HG02642 (cell line): Measurements from ENCODE around the gene P4HA2.

Experiments
- ATAC-seq: cut with Tn5 transposase; IDR thresholded peaks from one replicate; pipeline ENCODE4 v1.9.1; 2021; ENCODE audit warnings: mild to moderate bottlenecking; ENCODE audit not compliant: unreplicated experiment, poor library complexity

Gene P4HA2

GRCh38 chr5:132205385-132206125, 22.1 kb downstream of the P4HA2 start:
- ATAC-seq, result peak; percentile 61

DNA sequence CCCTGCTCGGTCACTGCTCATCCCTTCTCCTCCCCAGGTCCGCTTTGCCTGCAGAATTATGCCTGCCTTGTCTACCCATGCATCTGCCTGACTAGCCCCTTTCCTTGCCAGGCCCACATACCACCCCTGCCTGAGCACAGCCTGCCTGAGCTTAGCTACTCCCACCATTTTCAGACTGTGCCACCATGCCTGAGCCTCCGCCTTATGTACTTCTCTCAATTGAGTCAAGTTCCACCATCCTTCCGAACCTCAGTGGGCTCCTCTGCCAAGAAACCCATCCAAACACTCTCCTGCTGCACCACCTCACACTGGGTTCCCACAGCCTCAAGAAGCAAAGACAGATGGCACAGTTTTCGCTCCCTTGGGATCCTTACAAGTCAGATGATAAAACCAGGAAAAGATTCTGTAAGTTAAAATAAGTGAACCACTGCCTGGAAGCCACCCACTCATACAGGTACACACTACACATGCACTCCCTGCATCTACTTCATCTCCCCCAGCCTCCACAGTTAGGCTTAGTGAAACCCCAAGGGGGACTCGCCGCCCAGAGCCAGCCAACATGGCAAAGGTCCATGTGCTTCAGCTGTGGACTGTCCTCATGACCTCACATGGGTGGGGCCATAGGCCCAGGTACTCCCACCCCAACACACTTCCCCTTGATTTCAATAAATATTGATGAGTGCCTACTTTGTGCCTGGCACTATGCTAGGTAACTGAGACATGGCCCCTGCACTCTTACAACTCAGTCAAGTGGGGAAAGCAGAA, 23.1 kb downstream of the P4HA2 start:
- no peak for ATAC-seq

DNA sequence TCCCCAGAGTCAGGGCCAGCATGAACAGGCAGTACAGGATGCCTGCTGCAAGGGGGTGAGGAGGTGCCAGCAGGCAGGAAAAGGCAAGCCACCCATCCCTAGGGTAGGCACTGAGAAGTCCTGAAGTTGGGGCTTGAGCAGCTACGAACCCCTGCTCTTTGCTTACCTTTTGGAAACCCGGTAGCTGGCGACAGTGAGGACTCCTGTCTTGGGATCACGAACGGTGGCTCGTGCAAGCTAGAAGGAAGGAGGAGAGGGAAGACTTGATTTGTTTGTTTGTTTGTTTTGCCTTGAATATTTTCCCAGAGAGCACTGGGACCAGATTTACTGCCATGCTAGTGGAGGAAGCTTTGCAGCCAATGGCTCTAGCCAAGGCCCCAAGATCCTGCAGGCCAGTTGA, 23.7 kb downstream of the P4HA2 start:
- ATAC-seq, result no peak

DNA sequence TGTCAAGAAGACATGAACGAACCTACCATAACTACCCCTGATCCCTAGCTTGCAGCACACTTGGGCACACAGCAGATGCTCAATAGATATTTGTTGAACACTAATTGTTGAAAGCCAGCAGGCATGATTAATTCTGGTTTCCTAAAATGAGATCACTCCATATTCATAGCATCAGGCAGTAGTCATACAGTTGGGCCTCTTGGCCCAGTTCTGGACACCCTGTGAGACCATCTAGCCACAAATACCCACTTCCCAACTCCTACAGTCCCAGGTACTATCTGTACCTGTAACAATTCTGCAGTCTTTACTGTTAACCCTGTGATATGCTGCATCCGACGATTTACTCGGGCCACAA, 24.2 kb downstream of the P4HA2 start:
- ATAC-seq, result no peak

DNA sequence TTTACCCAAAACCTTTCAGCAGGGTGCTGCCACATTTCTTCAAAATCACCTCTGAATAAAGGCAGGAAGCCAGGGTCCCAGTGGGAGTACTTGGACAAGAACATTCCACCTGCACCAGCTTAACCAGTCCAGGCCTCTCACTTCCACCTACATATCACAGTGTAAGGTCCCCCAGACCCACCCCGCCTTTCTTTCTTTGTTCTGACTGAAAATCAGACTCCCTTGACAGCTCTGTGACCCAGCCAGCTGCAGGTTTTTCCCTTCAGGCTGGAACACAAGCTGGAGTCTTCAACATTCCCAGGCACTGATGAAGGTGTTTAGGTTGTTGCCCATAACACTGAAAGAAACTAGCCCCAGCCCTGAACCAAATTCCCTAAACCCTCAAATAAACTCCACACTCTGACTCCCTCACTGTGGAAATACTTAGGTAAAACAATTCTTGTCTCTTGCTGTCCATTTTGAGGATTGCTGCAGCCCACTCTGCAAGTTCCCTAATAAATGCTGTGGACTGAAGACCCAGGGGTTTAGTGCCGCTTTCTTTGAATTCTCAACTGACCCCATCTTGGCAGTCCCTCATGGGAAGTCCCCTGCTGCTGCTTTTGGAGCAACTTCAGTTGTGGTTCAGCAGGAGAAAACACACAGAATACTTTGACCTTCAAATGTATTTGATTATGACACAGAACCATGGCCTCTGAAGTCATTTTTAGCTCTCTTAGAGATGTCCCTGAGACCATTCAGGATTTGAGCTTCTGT, 24.8 kb downstream of the P4HA2 start:
- ATAC-seq, result no peak

DNA sequence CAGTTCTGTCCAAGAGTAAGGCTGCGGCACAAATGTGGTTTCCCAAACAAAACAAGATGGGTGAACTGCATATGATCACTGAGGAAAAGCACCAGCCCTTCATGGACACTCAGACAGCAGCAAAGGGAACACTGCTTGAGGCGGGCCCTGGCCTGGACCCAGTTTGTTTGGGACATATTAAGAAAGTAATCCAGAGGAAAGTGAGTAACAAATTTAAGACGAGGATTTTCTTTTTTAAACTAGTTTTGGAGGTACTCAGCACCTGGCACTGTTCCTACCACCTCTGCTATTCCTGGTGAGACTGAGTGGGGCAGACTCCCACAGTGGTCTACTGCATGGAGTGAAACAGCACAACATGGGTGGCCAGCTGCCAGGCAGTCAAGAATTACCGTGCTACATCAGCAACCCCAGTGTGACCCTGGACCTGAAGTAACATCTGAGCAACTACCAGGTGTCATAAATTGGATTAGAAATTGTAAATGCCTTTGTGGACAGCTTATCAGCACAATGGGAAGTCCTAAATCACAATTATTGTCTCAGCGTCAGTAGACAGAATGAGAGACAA, 28.5 kb downstream of the P4HA2 start:
- ATAC-seq, result no peak

DNA sequence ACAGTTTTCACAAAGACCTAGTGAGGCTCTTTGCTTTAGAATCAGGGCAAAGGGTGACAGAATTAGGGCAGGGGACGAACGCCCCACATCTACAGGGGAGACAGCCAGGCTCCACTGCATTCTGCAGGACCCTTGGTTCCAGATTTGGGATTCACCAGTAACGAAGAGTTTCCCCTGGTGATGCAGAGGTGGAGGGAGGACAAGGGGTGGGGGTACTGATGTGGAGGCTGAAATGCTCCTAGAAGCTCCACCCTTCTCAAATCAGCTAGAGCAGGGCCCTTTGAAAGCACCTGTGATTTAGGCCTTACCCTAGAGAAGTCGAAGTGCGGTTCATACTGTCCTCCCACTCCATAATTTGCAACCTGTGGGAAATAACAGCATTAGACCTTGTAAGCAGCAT, 29.1 kb downstream of the P4HA2 start:
- no peak for ATAC-seq

DNA sequence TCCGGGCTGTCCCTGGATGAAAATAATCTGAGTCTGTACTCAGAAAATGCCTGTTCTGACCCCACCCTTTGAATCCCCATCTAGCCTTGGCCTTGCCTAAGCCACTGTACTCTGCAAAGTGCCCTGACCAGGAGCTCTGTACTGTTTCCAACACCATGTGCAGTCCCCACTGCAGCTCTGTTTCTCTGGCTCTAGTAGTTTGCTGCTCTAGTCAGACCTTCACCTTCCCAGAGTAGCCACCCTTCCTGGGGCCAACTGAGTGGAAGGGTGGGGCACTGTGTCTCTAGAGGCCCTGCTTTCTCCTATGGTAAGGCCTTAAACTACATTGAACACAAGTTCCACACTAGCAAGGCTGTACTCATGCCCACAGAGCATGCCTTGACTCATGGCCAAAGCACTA, 31.9 kb downstream of the P4HA2 start:
- ATAC-seq, result no peak

- no peak for ATAC-seq
These were observed 34.4 kb downstream of the P4HA2 start for GRCh38 chr5:132193165-132193694.

DNA sequence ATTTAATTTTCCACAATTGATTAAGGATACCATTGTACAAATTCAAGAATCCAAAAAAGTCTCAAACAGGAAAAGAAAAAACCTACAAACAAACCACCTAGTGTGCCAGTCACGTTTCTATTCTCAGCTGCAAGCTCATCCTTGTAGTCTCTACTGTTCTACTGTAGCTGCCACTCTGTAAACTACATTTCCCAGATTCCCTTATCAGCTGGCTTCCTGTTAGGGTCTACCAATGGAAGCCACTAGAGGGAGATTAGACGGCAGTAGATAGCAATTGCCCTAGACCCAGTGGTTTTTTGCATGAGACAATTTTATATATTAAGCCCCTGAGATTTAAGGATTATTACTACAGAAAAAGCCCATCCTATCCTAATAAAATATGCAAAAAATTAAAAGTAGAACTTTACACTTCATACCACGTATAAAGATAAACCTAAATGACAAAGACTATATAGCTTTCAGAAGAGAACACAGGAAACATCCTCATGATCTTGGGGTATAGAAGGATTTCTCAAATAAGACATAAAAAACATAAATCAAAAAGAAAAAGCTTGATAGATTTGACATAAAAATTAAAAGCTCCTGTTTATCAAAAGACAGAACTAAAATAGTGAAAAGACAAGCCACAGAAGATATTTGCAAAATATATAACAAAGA, 37.4 kb downstream of the P4HA2 start:
- peak; percentile 97 for ATAC-seq

DNA sequence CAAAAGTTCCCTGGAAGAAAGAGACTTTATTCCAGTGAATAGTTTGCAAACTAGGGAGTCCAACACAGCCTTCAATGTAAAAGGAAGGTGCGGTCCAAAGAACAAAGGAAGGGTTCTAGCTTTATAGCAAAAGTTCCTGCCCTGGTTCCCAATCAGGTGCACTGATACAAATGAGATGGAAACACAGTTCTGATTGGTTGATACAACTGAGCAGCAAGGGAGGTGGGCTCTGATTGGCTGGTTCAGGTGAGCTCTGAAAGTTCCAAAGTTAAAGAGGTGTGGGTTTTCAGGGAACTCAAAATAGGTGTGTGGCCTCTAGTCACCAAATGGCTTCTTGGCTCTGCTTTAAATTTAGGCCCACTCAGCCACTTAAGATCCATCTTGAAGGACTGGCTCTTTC, 43.1 kb downstream of the P4HA2 start:
- ATAC-seq, result no peak

DNA sequence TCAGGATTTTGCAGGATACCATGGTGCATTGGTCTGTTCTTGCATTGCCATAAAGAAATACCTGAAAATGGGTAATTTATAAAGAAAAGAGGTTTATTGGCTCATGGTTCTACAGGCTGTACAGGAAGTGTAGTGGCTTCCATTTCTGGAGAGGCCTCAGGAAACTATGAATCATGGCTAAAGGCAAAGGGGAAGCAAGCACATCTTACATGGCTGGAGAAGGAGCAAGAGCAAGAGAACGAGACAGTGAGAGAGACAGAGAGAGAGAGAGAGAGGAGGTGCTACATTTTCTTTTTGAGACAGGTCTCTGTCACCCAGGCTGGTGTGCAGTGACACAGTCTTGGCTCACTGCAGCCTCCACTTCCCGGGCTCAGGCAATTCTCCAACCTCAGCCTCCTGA, 43.9 kb downstream of the P4HA2 start:
- ATAC-seq, result no peak

GRCh38 chr5:132182359-132183040, 45.2 kb downstream of the P4HA2 start:
- no peak for ATAC-seq

DNA sequence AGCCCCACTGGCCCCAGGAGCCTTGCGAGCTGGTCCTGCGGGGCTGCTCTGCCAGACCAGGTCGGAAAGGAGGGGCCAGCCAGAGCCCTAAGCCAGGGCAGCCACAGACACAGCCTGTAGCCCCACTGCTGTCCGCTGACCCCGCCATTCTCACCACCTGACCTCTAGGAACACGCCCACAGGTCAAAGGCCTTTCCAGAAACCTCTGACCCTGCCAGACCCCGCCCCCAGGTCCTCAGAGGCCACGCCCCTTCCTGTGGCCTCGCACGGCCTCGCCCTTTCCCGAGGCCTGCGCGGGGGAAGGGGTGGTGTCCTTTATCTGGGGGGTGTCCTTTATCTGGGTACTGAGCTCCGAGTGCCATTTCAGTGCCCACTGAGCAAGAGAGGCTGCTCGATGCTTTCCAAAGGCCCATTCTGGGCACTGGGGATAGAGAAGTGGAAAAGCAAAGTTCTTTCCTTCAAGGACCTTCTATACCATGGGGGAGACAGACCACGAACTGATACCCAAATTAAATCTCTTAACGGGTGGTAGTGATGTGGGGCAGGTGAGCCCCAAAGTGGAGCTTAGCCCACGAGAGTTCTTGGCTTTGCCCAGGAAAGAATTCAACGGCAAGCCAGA, 46.5 kb downstream of the P4HA2 start:
- no peak for ATAC-seq

DNA sequence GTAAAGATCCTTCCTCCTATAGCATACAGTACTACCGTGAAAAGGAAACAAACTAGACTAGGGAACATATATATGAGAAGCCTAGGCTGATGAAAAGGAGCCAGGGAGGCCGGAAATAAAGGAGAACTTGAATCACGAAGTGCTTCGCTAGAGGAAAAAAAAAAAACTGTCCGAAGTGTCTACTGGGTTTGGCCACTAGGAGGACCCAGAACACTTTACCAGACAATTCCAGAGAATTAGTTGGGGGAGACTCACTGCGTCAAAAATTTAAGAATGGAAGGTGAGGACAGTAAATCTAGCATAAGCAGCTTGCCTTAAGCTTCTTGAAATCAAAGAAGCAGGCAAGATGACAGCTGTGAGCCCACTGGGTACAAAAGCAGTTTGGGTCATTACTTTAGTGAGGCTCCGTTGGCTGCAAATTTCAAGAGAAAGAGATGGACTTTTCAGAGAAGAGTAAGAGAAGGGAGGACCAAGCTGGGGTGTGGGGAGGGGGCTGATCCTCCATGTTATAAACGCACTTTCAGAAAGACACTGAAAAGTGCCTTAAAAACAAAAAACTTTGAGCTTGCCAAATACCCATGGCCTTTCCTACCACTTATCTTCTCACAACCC, 47.4 kb downstream of the P4HA2 start:
- no peak for ATAC-seq

DNA sequence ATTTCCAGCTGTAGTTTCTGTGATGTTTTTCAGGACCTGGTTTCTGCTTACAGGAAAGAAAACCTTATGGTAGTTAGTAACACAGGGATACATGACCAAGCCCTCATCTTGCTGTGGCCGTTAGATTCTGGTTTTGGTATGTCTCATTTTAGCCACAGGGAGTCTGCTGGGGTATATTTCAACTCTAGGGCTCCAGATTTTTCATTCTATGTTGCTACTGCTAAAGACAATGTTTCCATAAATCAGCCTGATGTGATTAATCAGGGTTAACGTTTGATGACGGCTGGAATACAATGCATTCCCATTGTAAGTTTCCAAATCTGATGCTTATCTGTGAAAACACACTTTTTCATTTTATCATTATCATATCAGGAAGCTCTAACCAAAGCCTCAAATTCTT, 48.2 kb downstream of the P4HA2 start:
- no peak for ATAC-seq

DNA sequence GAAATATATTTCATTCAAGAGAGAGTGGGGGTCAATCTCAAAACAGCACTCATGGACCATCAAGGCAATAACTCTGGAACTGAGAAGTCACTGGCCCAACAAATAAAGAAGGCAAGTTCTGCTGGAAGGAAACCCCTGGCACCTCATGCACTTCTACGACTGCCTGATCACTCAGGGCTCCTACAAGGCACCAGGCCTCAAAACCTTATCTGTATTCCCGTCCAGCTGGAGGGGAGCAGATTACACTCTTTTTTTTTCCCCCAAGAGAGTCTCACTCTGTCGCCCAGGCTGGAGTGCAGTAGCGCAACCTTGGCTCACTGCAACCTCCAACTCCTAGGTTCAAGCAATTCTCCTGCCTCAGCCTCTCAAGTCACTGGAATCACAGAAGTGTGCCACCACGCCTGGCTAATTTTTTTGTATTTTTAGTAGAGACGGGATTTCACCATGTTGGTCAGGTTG, 49.9 kb downstream of the P4HA2 start:
- ATAC-seq, result no peak

- peak; percentile 48 for ATAC-seq
These were observed 50.7 kb downstream of the P4HA2 start for GRCh38 chr5:132176987-132177386.

DNA sequence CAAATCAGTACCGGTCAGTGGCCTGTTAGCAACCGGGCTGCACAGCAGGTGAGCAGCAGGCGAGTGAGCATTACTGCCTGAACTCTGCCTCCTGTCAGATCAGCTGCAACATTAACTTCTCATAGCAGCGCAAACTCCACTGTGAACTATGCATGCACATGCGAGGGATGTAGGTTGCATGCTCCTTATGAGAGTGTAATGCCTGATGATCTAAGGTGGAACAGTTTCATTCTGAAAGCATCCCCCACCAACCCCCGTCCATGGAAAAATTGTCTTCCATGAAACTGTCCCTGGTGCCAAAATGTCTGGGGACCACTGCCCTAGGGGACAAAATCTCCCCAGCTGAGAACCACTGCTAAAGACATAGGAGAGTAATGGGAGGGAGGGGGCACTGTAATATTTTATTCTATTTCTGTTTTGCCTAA, 51.1 kb downstream of the P4HA2 start:
- ATAC-seq, result peak; percentile 19
